SH-SY5Y (cell line): ENCODE data around the gene PCIF1.

Experiments
- GATA2 ChIP-seq: IDR thresholded peaks from 2 replicates; pipeline ENCODE4 v1.6.1; 2011; ENCODE audit warnings: mild to moderate bottlenecking, low read depth, low read length
- GATA3 ChIP-seq: IDR thresholded peaks from 2 replicates; pipeline ENCODE4 v1.6.1; 2011; ENCODE audit warnings: low read depth, mild to moderate bottlenecking, low read length, moderate library complexity

PCIF1 gene

GRCh38 chr20:45972500-45973183, 38.2 kb downstream of the PCIF1 start:
- TF ChIP-seq GATA2 (no peak), GATA3 (no peak)

GRCh38 chr20:45974896-45975565, 40.5 kb downstream of the PCIF1 start:
- TF ChIP-seq GATA3 (no peak), GATA2 (no peak)

GRCh38 chr20:45975686-45976085, 41.2 kb downstream of the PCIF1 start:
- TF ChIP-seq GATA3: no peak
- no peak for TF ChIP-seq GATA2

GRCh38 chr20:45976086-45976485, 41.6 kb downstream of the PCIF1 start:
- TF ChIP-seq GATA3 (no peak), GATA2 (no peak)

- TF ChIP-seq GATA2 (no peak), GATA3 (no peak)
Observed at GRCh38 chr20:45981261-45981660, 46.8 kb downstream of the PCIF1 start.

- no peak for TF ChIP-seq GATA3
- TF ChIP-seq GATA2: no peak
Observed at GRCh38 chr20:45983279-45983743, 48.8 kb downstream of the PCIF1 start.

- TF ChIP-seq GATA2 (no peak), GATA3 (no peak)
Observed at GRCh38 chr20:45985573-45985972, 51.1 kb downstream of the PCIF1 start.

- TF ChIP-seq GATA3 (no peak), GATA2 (no peak)
Observed at GRCh38 chr20:45987108-45987780, 52.8 kb downstream of the PCIF1 start.

- TF ChIP-seq GATA2: no peak
- no peak for TF ChIP-seq GATA3
Observed at GRCh38 chr20:45991616-45992015, 57.1 kb downstream of the PCIF1 start.

GRCh38 chr20:45993197-45993951, 58.9 kb downstream of the PCIF1 start:
- TF ChIP-seq GATA2 (no peak), GATA3 (no peak)

GRCh38 chr20:45994761-45995493, 60.4 kb downstream of the PCIF1 start:
- TF ChIP-seq GATA3 (no peak), GATA2 (no peak)

GRCh38 chr20:45997187-45997586, 62.7 kb downstream of the PCIF1 start:
- TF ChIP-seq GATA2 (no peak), GATA3 (no peak)
